ENCODE measurements around the gene SOX6.

SOX6 gene

GRCh38 chr11:16011396-16011795 lies 344.9 kb downstream of the SOX6 start:
- TF ChIP-seq EZH2 (optimal IDR thresholded peaks at IDR 0.05; ENCODE audit: low read depth, low read length) (no peak), EZH2phosphoT487 (IDR thresholded peaks at IDR 0.05; ENCODE audit: low read length) (no peak)
- TF ChIP-seq, protein P1, sequence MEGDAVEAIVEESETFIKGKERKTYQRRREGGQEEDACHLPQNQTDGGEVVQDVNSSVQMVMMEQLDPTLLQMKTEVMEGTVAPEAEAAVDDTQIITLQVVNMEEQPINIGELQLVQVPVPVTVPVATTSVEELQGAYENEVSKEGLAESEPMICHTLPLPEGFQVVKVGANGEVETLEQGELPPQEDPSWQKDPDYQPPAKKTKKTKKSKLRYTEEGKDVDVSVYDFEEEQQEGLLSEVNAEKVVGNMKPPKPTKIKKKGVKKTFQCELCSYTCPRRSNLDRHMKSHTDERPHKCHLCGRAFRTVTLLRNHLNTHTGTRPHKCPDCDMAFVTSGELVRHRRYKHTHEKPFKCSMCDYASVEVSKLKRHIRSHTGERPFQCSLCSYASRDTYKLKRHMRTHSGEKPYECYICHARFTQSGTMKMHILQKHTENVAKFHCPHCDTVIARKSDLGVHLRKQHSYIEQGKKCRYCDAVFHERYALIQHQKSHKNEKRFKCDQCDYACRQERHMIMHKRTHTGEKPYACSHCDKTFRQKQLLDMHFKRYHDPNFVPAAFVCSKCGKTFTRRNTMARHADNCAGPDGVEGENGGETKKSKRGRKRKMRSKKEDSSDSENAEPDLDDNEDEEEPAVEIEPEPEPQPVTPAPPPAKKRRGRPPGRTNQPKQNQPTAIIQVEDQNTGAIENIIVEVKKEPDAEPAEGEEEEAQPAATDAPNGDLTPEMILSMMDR (IDR thresholded peaks at IDR 0.05; ENCODE audit: low read length) = no peak
- Histone ChIP-seq H4K20me1 (ENCODE audit: insufficient read depth, low read length) (no peaks in the 10 kb centered on the region), H3K9me2 (replicated peaks; ENCODE audit: insufficient read depth, low read length) (no peaks in the 10 kb centered on the region), H2AFZ (ENCODE audit: low read length) (no peak overlapping the region), H3K4me2 (ENCODE audit: low read depth, low read length) (no peak overlapping the region), H3K4me1 (ENCODE audit: low read length) (peaks cover 10% of the 10 kb centered on the region), H3K36me3 (replicated peaks; ENCODE audit: insufficient read depth, low read length) (no peaks in the 10 kb centered on the region), H3K27ac (ENCODE audit: low read length) (no peak overlapping the region), H3K4me3 (ENCODE audit: low read length) (no peak overlapping the region), H3K79me2 (ENCODE audit: low read length) (no peaks in the 10 kb centered on the region), H3K9ac (ENCODE audit: low read length) (no peak overlapping the region), H3F3A (ENCODE audit: insufficient read depth, low read length) (no peaks in the 10 kb centered on the region), H3K9me3 (replicated peaks; ENCODE audit: insufficient read depth, low read length) (no peaks in the 10 kb centered on the region), H3K27me3 (replicated peaks; ENCODE audit: insufficient read depth, low read length) (no peaks in the 10 kb centered on the region)
- no peak for DNase-seq

- no peaks in the 10 kb centered on the region for H4K20me1 ChIP-seq (ENCODE audit: insufficient read depth, low read length)
- H3K4me1 ChIP-seq (ENCODE audit: low read length) = peaks cover 10% of the 10 kb centered on the region
- no peak overlapping the region for H3K4me2 ChIP-seq (ENCODE audit: low read depth, low read length)
- H3K4me3 ChIP-seq (ENCODE audit: low read length) = no peak overlapping the region
- H3K36me3 ChIP-seq (replicated peaks; ENCODE audit: insufficient read depth, low read length) = no peaks in the 10 kb centered on the region
- DNase-seq = no peak
- no peak overlapping the region for H2AFZ ChIP-seq (ENCODE audit: low read length)
- no peak overlapping the region for H3K9ac ChIP-seq (ENCODE audit: low read length)
- no peaks in the 10 kb centered on the region for H3K79me2 ChIP-seq (ENCODE audit: low read length)
- no peaks in the 10 kb centered on the region for H3K9me3 ChIP-seq (replicated peaks; ENCODE audit: insufficient read depth, low read length)
- no peak overlapping the region for H3K27ac ChIP-seq (ENCODE audit: low read length)
- H3K9me2 ChIP-seq (replicated peaks; ENCODE audit: insufficient read depth, low read length) = no peaks in the 10 kb centered on the region
- TF ChIP-seq, protein P1 (IDR thresholded peaks at IDR 0.05; ENCODE audit: low read length) = no peak
- no peaks in the 10 kb centered on the region for H3K27me3 ChIP-seq (replicated peaks; ENCODE audit: insufficient read depth, low read length)
- no peaks in the 10 kb centered on the region for H3F3A ChIP-seq (ENCODE audit: insufficient read depth, low read length)
These were observed 347.3 kb downstream of the SOX6 start for GRCh38 chr11:16009021-16009420.

- TF ChIP-seq EZH2 (optimal IDR thresholded peaks at IDR 0.05; ENCODE audit: low read depth, low read length) (no peak), EZH2phosphoT487 (IDR thresholded peaks at IDR 0.05; ENCODE audit: low read length) (no peak)
- TF ChIP-seq, protein P1 (IDR thresholded peaks at IDR 0.05; ENCODE audit: low read length) = no peak
- no peaks in the 10 kb centered on the region for H3K9me2 ChIP-seq (replicated peaks; ENCODE audit: insufficient read depth, low read length)
- no peaks in the 10 kb centered on the region for H3K27me3 ChIP-seq (replicated peaks; ENCODE audit: insufficient read depth, low read length)
These were observed 348.8 kb downstream of the SOX6 start for GRCh38 chr11:16007514-16007913.

More at GRCh38 chr11:16007514-16007913, 348.8 kb downstream of the SOX6 start:
- H3K4me1 ChIP-seq (ENCODE audit: low read length) = peaks cover 15% of the 10 kb centered on the region
- no peaks in the 10 kb centered on the region for H3F3A ChIP-seq (ENCODE audit: insufficient read depth, low read length)
- no peaks in the 10 kb centered on the region for H3K9me3 ChIP-seq (replicated peaks; ENCODE audit: insufficient read depth, low read length)
- H3K4me3 ChIP-seq (ENCODE audit: low read length) = no peak overlapping the region
- no peak overlapping the region for H2AFZ ChIP-seq (ENCODE audit: low read length)
- no peaks in the 10 kb centered on the region for H3K36me3 ChIP-seq (replicated peaks; ENCODE audit: insufficient read depth, low read length)
- H3K79me2 ChIP-seq (ENCODE audit: low read length) = no peaks in the 10 kb centered on the region
- no peak overlapping the region for H3K27ac ChIP-seq (ENCODE audit: low read length)
- no peak overlapping the region for H3K4me2 ChIP-seq (ENCODE audit: low read depth, low read length)
- no peak overlapping the region for H3K9ac ChIP-seq (ENCODE audit: low read length)
- H4K20me1 ChIP-seq (ENCODE audit: insufficient read depth, low read length) = no peaks in the 10 kb centered on the region
- no peak for DNase-seq

All from MM.1S (cell line).